Liver (tissue), 9 donors: ENCODE results near the gene DTX3L. TPM values are rescaled to one million over a fixed set of nuclear protein-coding genes. Genes with fewer than 3 reads are reported as not detected.
"Not testable (repeated sequence)": the region's sequence is repeated elsewhere in the genome, so short reads cannot be mapped to it uniquely, and the experiment has no call there.

ENCODE experiments used
- DNase-seq: peaks from one replicate; pipeline ENCODE4 v3.0.0-alpha.2; 2017; ENCODE audit warnings: low spot score
- H3K27ac ChIP-seq, 2 donors: one replicate each; pipeline ENCODE4 v1.7.0; 2013; ENCODE audit warnings: inconsistent platforms in 2 of 2, low read length in 2 of 2, control low read depth in 1 of 2, low read depth in 1 of 2, mild to moderate bottlenecking in 1 of 2
- H3K27me3 ChIP-seq, 4 donors: one replicate each; pipeline versions ENCODE4 v1.6.1 to v1.7.0; 2013; ENCODE audit warnings: low read length in 3 of 4, inconsistent platforms in 1 of 4, mild to moderate bottlenecking in 1 of 4, moderate library complexity in 1 of 4; ENCODE audit not compliant: control insufficient read depth in 4 of 4, insufficient read depth in 4 of 4
- H3K36me3 ChIP-seq, 4 donors: one replicate each; pipeline versions ENCODE4 v1.6.1 to v1.7.0; 2013; ENCODE audit warnings: low read length in 3 of 4, mild to moderate bottlenecking in 3 of 4, low read depth in 1 of 4, moderate library complexity in 1 of 4; ENCODE audit not compliant: control insufficient read depth in 4 of 4, insufficient read depth in 3 of 4
- H3K4me1 ChIP-seq, 4 donors: one replicate each; pipeline versions ENCODE4 v1.6.1 to v1.7.0; 2013; ENCODE audit warnings: low read length in 3 of 4, mild to moderate bottlenecking in 3 of 4, moderate library complexity in 1 of 4; ENCODE audit not compliant: control insufficient read depth in 4 of 4, insufficient read depth in 4 of 4
- H3K4me3 ChIP-seq, 3 donors: one replicate each; pipeline versions ENCODE4 v1.6.1 to v1.7.0; 2013; ENCODE audit warnings: low read length in 3 of 3, control low read depth in 1 of 3, low read depth in 1 of 3, mild to moderate bottlenecking in 1 of 3
- H3K9ac ChIP-seq, 2 donors: one replicate each; pipeline ENCODE4 v1.7.0; 2013; ENCODE audit warnings: low read length in 2 of 2, mild to moderate bottlenecking in 2 of 2, moderate library complexity in 2 of 2, control low read depth in 1 of 2, low read depth in 1 of 2
- H3K9me3 ChIP-seq, 4 donors: one replicate each; pipeline versions ENCODE4 v1.6.1 to v1.7.0; 2013; ENCODE audit warnings: low read length in 3 of 4; ENCODE audit not compliant: control insufficient read depth in 4 of 4
- FOXA2 ChIP-seq: IDR thresholded peaks from 2 replicates; pipeline ENCODE4 v1.6.1; 2016; ENCODE audit warnings: antibody characterized with exemption
- HNF4A ChIP-seq, 2 donors: conservative IDR thresholded peaks; 2 replicates each; pipeline ENCODE4 v1.6.1; 2016; ENCODE audit warnings: antibody characterized with exemption in 2 of 2, mild to moderate bottlenecking in 2 of 2
- RAD21 ChIP-seq, 2 donors: IDR thresholded peaks; 2 replicates each; pipeline ENCODE4 v1.6.1; 2016; ENCODE audit warnings: antibody characterized with exemption in 2 of 2, mild to moderate bottlenecking in 2 of 2
- TAF1 ChIP-seq: conservative IDR thresholded peaks from 2 replicates; pipeline ENCODE4 v1.6.1; 2016; ENCODE audit warnings: antibody characterized with exemption, mild to moderate bottlenecking
- YY1 ChIP-seq: IDR thresholded peaks from 2 replicates; pipeline ENCODE4 v1.6.1; 2016; ENCODE audit warnings: antibody characterized with exemption, mild to moderate bottlenecking
- WGBS: extraction: QIAGEN DNeasy Blood & Tissue Kit; methylation state at CpG from one replicate; pipeline ENCODE4 v1.1.7; 2013; 5-methylcytosine and 5-hydroxymethylcytosine counted together
- polyA plus RNA-seq, 2 donors: library from polyadenylated mRNA; stranded (reverse) in 1 of 2; unstranded in 1 of 2; fragments of 200-250 nt in 1 of 2; fragments of >200 nt in 1 of 2; fragmentation: Nextera tagmentation in 1 of 2; extraction: Ambion mirVana in 1 of 2; gene quantifications; one replicate each; pipeline versions ENCODE4 v1.2.1 to v1.2.3, GENCODE V29; 2013 to 2015
- total RNA-seq, 2 donors: library from RNA; depleted of rRNA; stranded (reverse); fragments of >200 nt; gene quantifications; one replicate each; pipeline ENCODE4 v1.2.3, GENCODE V29; 2014
- TF ChIP-seq, protein P1 (sequence below): IDR thresholded peaks from 2 replicates; pipeline ENCODE4 v1.6.1; 2016; ENCODE audit warnings: antibody characterized with exemption
- TF ChIP-seq, protein P2 (sequence below): IDR thresholded peaks from 2 replicates; pipeline ENCODE4 v1.6.1; 2016; ENCODE audit warnings: antibody characterized with exemption, mild to moderate bottlenecking
- donor health status: healthy.
- donor health status: healthy.
- donor health status: healthy.
- donor health status: healthy.
- donor health status: healthy.

Gene DTX3L
- total and polyA plus RNA-seq, 4 donors = 16.9 to 44.5 (median 23.5) TPM

DNA sequence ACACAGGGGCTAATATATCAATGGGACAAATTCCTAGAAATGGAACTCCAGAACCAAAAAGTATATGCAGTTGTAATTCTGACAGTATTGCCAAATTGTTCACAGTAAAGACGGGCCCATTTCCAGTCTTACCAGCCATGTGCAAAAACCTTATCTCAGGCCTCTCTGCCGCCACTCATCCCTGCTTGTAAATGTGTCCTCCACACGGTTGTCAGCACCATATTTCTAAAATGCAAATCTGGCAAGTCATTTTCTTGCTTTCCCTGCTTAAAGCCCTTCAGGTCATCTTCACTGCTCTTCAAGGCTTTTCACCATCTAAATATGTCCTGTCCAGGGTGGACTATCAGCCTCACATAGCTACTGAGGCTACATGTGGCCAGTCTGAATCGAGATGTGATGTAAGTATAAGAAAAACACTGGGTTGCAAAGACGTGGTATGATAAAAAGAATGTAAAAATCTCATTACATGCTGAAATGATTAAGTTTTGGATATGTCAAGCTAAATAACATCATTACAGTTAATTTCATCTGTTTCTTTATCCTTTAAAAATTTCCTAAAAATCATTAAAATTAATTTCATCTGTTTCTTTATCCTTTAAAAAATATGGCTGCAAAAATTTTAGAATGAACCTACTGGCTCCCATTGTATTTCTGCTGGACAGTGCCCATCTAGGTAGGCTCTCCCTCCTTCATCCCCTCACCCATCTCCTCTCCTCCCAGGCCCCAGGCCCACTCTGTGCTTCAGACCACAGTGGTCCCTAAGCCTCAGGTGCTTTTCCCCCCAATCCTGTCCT is 1.0 kb upstream of the DTX3L start:
- TF ChIP-seq, protein P1, sequence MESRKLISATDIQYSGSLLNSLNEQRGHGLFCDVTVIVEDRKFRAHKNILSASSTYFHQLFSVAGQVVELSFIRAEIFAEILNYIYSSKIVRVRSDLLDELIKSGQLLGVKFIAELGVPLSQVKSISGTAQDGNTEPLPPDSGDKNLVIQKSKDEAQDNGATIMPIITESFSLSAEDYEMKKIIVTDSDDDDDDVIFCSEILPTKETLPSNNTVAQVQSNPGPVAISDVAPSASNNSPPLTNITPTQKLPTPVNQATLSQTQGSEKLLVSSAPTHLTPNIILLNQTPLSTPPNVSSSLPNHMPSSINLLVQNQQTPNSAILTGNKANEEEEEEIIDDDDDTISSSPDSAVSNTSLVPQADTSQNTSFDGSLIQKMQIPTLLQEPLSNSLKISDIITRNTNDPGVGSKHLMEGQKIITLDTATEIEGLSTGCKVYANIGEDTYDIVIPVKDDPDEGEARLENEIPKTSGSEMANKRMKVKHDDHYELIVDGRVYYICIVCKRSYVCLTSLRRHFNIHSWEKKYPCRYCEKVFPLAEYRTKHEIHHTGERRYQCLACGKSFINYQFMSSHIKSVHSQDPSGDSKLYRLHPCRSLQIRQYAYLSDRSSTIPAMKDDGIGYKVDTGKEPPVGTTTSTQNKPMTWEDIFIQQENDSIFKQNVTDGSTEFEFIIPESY = no peak
- TF ChIP-seq RAD21 (IDR thresholded peaks at IDR 0.05) (peak in 1 of 2 donors; percentile 6), TAF1 (no peak), HNF4A (conservative IDR thresholded peaks at IDR 0.05) (no peak)
- TF ChIP-seq, protein P2, sequence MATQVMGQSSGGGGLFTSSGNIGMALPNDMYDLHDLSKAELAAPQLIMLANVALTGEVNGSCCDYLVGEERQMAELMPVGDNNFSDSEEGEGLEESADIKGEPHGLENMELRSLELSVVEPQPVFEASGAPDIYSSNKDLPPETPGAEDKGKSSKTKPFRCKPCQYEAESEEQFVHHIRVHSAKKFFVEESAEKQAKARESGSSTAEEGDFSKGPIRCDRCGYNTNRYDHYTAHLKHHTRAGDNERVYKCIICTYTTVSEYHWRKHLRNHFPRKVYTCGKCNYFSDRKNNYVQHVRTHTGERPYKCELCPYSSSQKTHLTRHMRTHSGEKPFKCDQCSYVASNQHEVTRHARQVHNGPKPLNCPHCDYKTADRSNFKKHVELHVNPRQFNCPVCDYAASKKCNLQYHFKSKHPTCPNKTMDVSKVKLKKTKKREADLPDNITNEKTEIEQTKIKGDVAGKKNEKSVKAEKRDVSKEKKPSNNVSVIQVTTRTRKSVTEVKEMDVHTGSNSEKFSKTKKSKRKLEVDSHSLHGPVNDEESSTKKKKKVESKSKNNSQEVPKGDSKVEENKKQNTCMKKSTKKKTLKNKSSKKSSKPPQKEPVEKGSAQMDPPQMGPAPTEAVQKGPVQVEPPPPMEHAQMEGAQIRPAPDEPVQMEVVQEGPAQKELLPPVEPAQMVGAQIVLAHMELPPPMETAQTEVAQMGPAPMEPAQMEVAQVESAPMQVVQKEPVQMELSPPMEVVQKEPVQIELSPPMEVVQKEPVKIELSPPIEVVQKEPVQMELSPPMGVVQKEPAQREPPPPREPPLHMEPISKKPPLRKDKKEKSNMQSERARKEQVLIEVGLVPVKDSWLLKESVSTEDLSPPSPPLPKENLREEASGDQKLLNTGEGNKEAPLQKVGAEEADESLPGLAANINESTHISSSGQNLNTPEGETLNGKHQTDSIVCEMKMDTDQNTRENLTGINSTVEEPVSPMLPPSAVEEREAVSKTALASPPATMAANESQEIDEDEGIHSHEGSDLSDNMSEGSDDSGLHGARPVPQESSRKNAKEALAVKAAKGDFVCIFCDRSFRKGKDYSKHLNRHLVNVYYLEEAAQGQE = peak; percentile 33
- no peak for DNase-seq
- no peaks in the 10 kb centered on the region for H3K27me3 ChIP-seq
- no peaks in the 10 kb centered on the region for H3K9me3 ChIP-seq
- H3K36me3 ChIP-seq = peaks cover 2 to 19% (median 15%) of the 10 kb centered on the region in 4 donors
- H3K4me1 ChIP-seq = peaks cover 11 to 61% (median 24%) of the 10 kb centered on the region in 4 donors
- WGBS = 39% methylated on average over 5 of the region's 5 CpGs
- peak overlapping the region; percentile 94 to 99 for H3K27ac ChIP-seq
- H3K9ac ChIP-seq = peak overlapping the region; percentile 82 to 96
- peak overlapping the region; percentile 81 to 85 (median 84) for H3K4me3 ChIP-seq

DNA sequence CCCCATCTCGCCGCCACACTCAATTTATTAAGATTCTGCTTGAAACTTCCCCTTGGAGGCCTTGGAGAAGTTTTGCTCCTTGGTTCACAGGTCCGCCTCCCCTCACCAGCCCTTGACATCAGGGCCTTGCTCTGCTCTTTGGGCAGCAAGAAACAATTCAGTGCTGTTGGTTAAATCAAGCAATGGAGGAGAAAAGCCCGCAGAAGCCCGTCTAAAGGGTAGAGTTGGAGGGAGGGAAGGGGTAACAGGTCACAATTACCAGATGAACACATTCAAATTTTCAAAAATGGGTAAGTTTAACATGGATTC is 467 bp upstream of the DTX3L start:
- H3K4me1 ChIP-seq = peaks cover 11 to 63% (median 28%) of the 10 kb centered on the region in 4 donors
- no peaks in the 10 kb centered on the region for H3K9me3 ChIP-seq
- peaks cover 1 to 18% (median 12%) of the 10 kb centered on the region in 4 donors for H3K36me3 ChIP-seq
- 16% methylated on average over 5 of the region's 5 CpGs for WGBS
- H3K9ac ChIP-seq = peak overlapping the region; percentile 82 to 96
- H3K27ac ChIP-seq = peak overlapping the region; percentile 94 to 99
- DNase-seq = no peak
- H3K27me3 ChIP-seq = no peaks in the 10 kb centered on the region
- H3K4me3 ChIP-seq = peak overlapping the region; percentile 81 to 85 (median 84)
- peak; percentile 15 for TF ChIP-seq YY1
- TF ChIP-seq FOXA2 = no peak

GRCh38 chr3:122568131-122568530 is 4.0 kb downstream of the DTX3L start:
- DNase-seq, H3K27me3 ChIP-seq, H3K4me3 ChIP-seq, H3K9me3 ChIP-seq: not testable (repeated sequence)
- 90% methylated on average over 7 of the region's 7 CpGs for WGBS
- peak overlapping the region in 1 of 2 donors; percentile 60 for H3K9ac ChIP-seq
- H3K36me3 ChIP-seq = peaks cover 5 to 40% (median 35%) of the 10 kb centered on the region in 4 donors
- peak overlapping the region; percentile 39 to 77 for H3K27ac ChIP-seq
- peaks cover 16 to 57% (median 25%) of the 10 kb centered on the region in 4 donors for H3K4me1 ChIP-seq
